ENCODE results near the gene GLP1R. TPM values are rescaled to one million over a fixed set of nuclear protein-coding genes. Genes with fewer than 3 reads are reported as not detected.

GLP1R gene
- total RNA-seq, 1 experiment from 2014 or later, result not detected

DNA sequence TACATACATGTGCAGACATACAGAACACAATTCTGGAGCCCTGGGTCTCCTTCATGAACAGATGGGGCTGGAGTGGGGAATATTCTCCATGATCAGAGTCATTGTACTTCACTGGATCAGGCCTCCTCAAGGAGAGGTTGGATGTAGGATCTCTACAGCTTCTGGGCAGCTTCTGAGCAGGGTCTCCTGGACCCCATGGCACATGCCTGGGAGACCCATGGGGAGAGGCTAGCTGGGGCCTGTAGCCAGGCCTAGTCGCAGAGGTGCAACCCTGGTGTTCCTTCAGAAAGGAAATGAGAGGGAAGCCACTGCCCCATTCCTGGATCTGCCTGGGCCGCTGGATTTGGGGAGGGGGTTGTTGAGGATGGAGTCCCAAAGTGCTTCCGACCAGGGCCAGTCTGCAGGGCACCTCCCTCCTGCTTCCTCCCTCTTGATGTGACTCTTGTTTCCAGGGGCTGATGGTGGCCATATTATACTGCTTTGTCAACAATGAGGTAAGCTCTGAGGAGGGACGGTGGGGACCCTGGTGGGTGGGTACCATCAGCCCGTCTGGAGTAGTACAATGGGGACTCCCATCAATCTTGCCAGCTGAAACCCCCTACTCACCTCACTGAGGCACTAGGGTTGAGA, 31.8 kb downstream of the GLP1R start:
- intact Hi-C loops (cut with micrococcal nuclease), result no loop called here
- DNase-seq (ENCODE audit: low read depth, low spot score), result no peak
- RAD21 ChIA-PET (ENCODE audit: low non-redundant PET in 1 of 2, low total read pairs in 2 of 2, uncharacterized antibody in 2 of 2, unreplicated experiment in 2 of 2), result no interaction called here
- Histone ChIP-seq H3K36me3 (ENCODE audit: control insufficient read depth in 1 of 2, insufficient read depth in 2 of 2, low read length in 2 of 2) (no peaks in the 10 kb centered on the region), H4K20me1 (ENCODE audit: insufficient read depth) (no peaks in the 10 kb centered on the region), H3K9me3 (ENCODE audit: control insufficient read depth in 1 of 2, insufficient read depth in 1 of 2, low read depth in 1 of 2, low read length in 2 of 2) (no peaks in the 10 kb centered on the region), H3K27me3 (ENCODE audit: insufficient read depth, low read length) (peaks cover 32% of the 10 kb centered on the region; the same call in 1 of the 2 replicates), H3K4me2 (ENCODE audit: low read length) (no peak overlapping the region), H3K79me2 (ENCODE audit: insufficient read depth, low read length) (no peaks in the 10 kb centered on the region), H3K4me3 (replicated peaks in 1 of 2; ENCODE audit: low read depth in 1 of 2, low read length in 2 of 2) (no peak overlapping the region), H3K4me1 (ENCODE audit: control insufficient read depth in 1 of 2, insufficient read depth in 2 of 2, low read length in 2 of 2) (no peaks in the 10 kb centered on the region), H2AFZ (ENCODE audit: low read depth, low read length, poor library complexity, severe bottlenecking) (no peak overlapping the region), H3K27ac (ENCODE audit: low read depth, low read length) (no peak overlapping the region), H3K9ac (ENCODE audit: low read length) (no peak overlapping the region), H3K9me2 (ENCODE audit: insufficient read depth) (no peaks in the 10 kb centered on the region)
- CTCF ChIA-PET, result no interaction called here
- POLR2A ChIA-PET, result no interaction called here
- BruUV-seq (replicated peaks), result no TSS peak
- TF ChIP-seq, protein P1, sequence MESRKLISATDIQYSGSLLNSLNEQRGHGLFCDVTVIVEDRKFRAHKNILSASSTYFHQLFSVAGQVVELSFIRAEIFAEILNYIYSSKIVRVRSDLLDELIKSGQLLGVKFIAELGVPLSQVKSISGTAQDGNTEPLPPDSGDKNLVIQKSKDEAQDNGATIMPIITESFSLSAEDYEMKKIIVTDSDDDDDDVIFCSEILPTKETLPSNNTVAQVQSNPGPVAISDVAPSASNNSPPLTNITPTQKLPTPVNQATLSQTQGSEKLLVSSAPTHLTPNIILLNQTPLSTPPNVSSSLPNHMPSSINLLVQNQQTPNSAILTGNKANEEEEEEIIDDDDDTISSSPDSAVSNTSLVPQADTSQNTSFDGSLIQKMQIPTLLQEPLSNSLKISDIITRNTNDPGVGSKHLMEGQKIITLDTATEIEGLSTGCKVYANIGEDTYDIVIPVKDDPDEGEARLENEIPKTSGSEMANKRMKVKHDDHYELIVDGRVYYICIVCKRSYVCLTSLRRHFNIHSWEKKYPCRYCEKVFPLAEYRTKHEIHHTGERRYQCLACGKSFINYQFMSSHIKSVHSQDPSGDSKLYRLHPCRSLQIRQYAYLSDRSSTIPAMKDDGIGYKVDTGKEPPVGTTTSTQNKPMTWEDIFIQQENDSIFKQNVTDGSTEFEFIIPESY (IDR thresholded peaks at IDR 0.05; ENCODE audit: extremely low read depth, insufficient replicate concordance, low read length), result no peak
- TF ChIP-seq EGR1 (IDR thresholded peaks at IDR 0.05; ENCODE audit: low read depth), result no peak
- ATAC-seq, result no peak

DNA sequence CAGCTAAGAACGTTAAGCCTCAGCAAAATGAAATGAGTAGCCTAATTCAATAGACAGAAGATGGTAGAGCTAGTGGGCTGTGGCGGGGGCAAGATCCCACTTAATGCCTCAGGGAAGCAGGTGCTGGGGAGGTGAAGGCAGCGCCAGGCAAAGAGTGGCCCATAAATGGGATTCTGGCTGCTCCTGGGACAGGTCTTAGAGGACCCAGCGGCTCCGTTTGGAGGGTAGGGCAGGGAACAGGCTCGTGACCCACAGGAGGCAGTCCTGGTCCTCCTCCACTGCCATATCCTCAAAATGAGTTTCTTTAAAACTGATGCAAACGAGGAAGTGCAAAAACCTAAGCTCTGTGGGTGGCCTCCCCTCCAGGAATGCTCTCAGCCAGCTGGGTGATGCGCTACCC, 33.7 kb downstream of the GLP1R start:
- CTCF ChIA-PET, result no interaction called here
- intact Hi-C loops (cut with micrococcal nuclease), result no loop called here
- BruUV-seq (replicated peaks), result no TSS peak
- Histone ChIP-seq H3K36me3 (ENCODE audit: control insufficient read depth in 1 of 2, insufficient read depth in 2 of 2, low read length in 2 of 2) (no peaks in the 10 kb centered on the region), H3K9ac (ENCODE audit: low read length) (no peak overlapping the region), H4K20me1 (ENCODE audit: insufficient read depth) (no peaks in the 10 kb centered on the region), H3K79me2 (ENCODE audit: insufficient read depth, low read length) (no peaks in the 10 kb centered on the region), H3K4me2 (ENCODE audit: low read length) (no peak overlapping the region), H3K9me2 (ENCODE audit: insufficient read depth) (no peaks in the 10 kb centered on the region), H3K27me3 (ENCODE audit: insufficient read depth, low read length) (peaks cover 49% of the 10 kb centered on the region), H2AFZ (ENCODE audit: low read depth, low read length, poor library complexity, severe bottlenecking) (no peak overlapping the region), H3K9me3 (ENCODE audit: control insufficient read depth in 1 of 2, insufficient read depth in 1 of 2, low read depth in 1 of 2, low read length in 2 of 2) (no peaks in the 10 kb centered on the region), H3K4me3 (replicated peaks in 1 of 2; ENCODE audit: low read depth in 1 of 2, low read length in 2 of 2) (no peak overlapping the region), H3K27ac (ENCODE audit: low read depth, low read length) (no peak overlapping the region), H3K4me1 (ENCODE audit: control insufficient read depth in 1 of 2, insufficient read depth in 2 of 2, low read length in 2 of 2) (no peaks in the 10 kb centered on the region)
- no peak for ATAC-seq
- DNase-seq (ENCODE audit: low read depth, low spot score), result no peak
- RAD21 ChIA-PET (ENCODE audit: low non-redundant PET in 1 of 2, low total read pairs in 2 of 2, uncharacterized antibody in 2 of 2, unreplicated experiment in 2 of 2), result no interaction called here
- POLR2A ChIA-PET, result no interaction called here
- TF ChIP-seq POLR2A (IDR thresholded peaks at IDR 0.05; ENCODE audit: borderline replicate concordance, extremely low read depth, insufficient read depth, insufficient read length) (no peak), YY1 (IDR thresholded peaks at IDR 0.05; ENCODE audit: extremely low read depth, insufficient replicate concordance, low read depth, low read length) (no peak), POLR2AphosphoS5 (IDR thresholded peaks at IDR 0.05; ENCODE audit: low read depth, low read length) (no peak), JUND (IDR thresholded peaks at IDR 0.05) (no peak), CBX3 (IDR thresholded peaks at IDR 0.05; ENCODE audit: low read depth) (no peak), ZNF274 (IDR thresholded peaks at IDR 0.05; ENCODE audit: low read depth, low read length) (no peak), ZFX (IDR thresholded peaks at IDR 0.05) (no peak), FOSL1 (IDR thresholded peaks at IDR 0.05; ENCODE audit: low read depth) (no peak), ELF1 (IDR thresholded peaks at IDR 0.05; ENCODE audit: borderline replicate concordance, low read depth) (no peak), SP1 (IDR thresholded peaks at IDR 0.05; ENCODE audit: low read depth) (no peak), TCF7L2 (IDR thresholded peaks at IDR 0.05; ENCODE audit: borderline replicate concordance, extremely low read depth, insufficient read depth, insufficient read length) (no peak), SRF (IDR thresholded peaks at IDR 0.05; ENCODE audit: low read depth) (no peak), CEBPB (IDR thresholded peaks at IDR 0.05; ENCODE audit: low read depth) (no peak)
- TF ChIP-seq, protein P2, sequence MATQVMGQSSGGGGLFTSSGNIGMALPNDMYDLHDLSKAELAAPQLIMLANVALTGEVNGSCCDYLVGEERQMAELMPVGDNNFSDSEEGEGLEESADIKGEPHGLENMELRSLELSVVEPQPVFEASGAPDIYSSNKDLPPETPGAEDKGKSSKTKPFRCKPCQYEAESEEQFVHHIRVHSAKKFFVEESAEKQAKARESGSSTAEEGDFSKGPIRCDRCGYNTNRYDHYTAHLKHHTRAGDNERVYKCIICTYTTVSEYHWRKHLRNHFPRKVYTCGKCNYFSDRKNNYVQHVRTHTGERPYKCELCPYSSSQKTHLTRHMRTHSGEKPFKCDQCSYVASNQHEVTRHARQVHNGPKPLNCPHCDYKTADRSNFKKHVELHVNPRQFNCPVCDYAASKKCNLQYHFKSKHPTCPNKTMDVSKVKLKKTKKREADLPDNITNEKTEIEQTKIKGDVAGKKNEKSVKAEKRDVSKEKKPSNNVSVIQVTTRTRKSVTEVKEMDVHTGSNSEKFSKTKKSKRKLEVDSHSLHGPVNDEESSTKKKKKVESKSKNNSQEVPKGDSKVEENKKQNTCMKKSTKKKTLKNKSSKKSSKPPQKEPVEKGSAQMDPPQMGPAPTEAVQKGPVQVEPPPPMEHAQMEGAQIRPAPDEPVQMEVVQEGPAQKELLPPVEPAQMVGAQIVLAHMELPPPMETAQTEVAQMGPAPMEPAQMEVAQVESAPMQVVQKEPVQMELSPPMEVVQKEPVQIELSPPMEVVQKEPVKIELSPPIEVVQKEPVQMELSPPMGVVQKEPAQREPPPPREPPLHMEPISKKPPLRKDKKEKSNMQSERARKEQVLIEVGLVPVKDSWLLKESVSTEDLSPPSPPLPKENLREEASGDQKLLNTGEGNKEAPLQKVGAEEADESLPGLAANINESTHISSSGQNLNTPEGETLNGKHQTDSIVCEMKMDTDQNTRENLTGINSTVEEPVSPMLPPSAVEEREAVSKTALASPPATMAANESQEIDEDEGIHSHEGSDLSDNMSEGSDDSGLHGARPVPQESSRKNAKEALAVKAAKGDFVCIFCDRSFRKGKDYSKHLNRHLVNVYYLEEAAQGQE (IDR thresholded peaks at IDR 0.05; ENCODE audit: low read depth), result no peak
- TF ChIP-seq, protein P3, sequence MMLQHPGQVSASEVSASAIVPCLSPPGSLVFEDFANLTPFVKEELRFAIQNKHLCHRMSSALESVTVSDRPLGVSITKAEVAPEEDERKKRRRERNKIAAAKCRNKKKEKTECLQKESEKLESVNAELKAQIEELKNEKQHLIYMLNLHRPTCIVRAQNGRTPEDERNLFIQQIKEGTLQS (IDR thresholded peaks at IDR 0.05), result no peak
